ENCODE results near the gene RAB6A.

The RAB6A gene

GRCh38 chr11:73640592-73640991, 120.3 kb downstream of the RAB6A start:
- Histone ChIP-seq H3K27me3 (replicated peaks; ENCODE audit: insufficient read depth, low read length) (no peaks in the 10 kb centered on the region), H3K9me3 (replicated peaks; ENCODE audit: insufficient read depth, low read length) (no peaks in the 10 kb centered on the region), H3K9me2 (replicated peaks; ENCODE audit: insufficient read depth, low read length) (no peaks in the 10 kb centered on the region)

GRCh38 chr11:73637012-73637411, 123.9 kb downstream of the RAB6A start:
- Histone ChIP-seq H3K27me3 (replicated peaks; ENCODE audit: insufficient read depth, low read length) (no peaks in the 10 kb centered on the region), H3K4me3 (ENCODE audit: low read length) (no peak overlapping the region), H3K4me1 (ENCODE audit: low read length) (no peaks in the 10 kb centered on the region), H3K27ac (ENCODE audit: low read length) (no peak overlapping the region), H3K79me2 (ENCODE audit: low read length) (no peaks in the 10 kb centered on the region), H3F3A (ENCODE audit: insufficient read depth, low read length) (no peaks in the 10 kb centered on the region), H4K20me1 (ENCODE audit: insufficient read depth, low read length) (no peaks in the 10 kb centered on the region), H3K9ac (ENCODE audit: low read length) (no peak overlapping the region), H3K9me2 (replicated peaks; ENCODE audit: insufficient read depth, low read length) (no peaks in the 10 kb centered on the region), H3K4me2 (ENCODE audit: low read depth, low read length) (no peak overlapping the region), H2AFZ (ENCODE audit: low read length) (no peak overlapping the region), H3K9me3 (replicated peaks; ENCODE audit: insufficient read depth, low read length) (no peaks in the 10 kb centered on the region), H3K36me3 (replicated peaks; ENCODE audit: insufficient read depth, low read length) (no peaks in the 10 kb centered on the region)
- no peak for DNase-seq
- no peak for TF ChIP-seq EZH2 (optimal IDR thresholded peaks at IDR 0.05; ENCODE audit: low read depth, low read length)
- TF ChIP-seq EZH2phosphoT487 (IDR thresholded peaks at IDR 0.05; ENCODE audit: low read length), result no peak
- TF ChIP-seq CTCF (IDR thresholded peaks at IDR 0.05; ENCODE audit: low read length), result no peak

More at GRCh38 chr11:73640592-73640991, 120.3 kb downstream of the RAB6A start:
- no peaks in the 10 kb centered on the region for H3K4me1 ChIP-seq (ENCODE audit: low read length)
- H3K27ac ChIP-seq (ENCODE audit: low read length), result no peak overlapping the region
- H3F3A ChIP-seq (ENCODE audit: insufficient read depth, low read length), result no peaks in the 10 kb centered on the region
- H3K36me3 ChIP-seq (replicated peaks; ENCODE audit: insufficient read depth, low read length), result no peaks in the 10 kb centered on the region
- no peaks in the 10 kb centered on the region for H3K79me2 ChIP-seq (ENCODE audit: low read length)
- H4K20me1 ChIP-seq (ENCODE audit: insufficient read depth, low read length), result no peaks in the 10 kb centered on the region
- no peak overlapping the region for H2AFZ ChIP-seq (ENCODE audit: low read length)
- no peak overlapping the region for H3K4me2 ChIP-seq (ENCODE audit: low read depth, low read length)
- H3K4me3 ChIP-seq (ENCODE audit: low read length), result no peak overlapping the region
- no peak overlapping the region for H3K9ac ChIP-seq (ENCODE audit: low read length)
- TF ChIP-seq EZH2phosphoT487 (IDR thresholded peaks at IDR 0.05; ENCODE audit: low read length) (no peak), EZH2 (optimal IDR thresholded peaks at IDR 0.05; ENCODE audit: low read depth, low read length) (no peak)
- no peak for DNase-seq

GRCh38 chr11:73636249-73636648, 124.6 kb downstream of the RAB6A start:
- no peak overlapping the region for H3K27ac ChIP-seq (ENCODE audit: low read length)
- H3K9me3 ChIP-seq (replicated peaks; ENCODE audit: insufficient read depth, low read length), result no peaks in the 10 kb centered on the region
- DNase-seq, result no peak
- no peaks in the 10 kb centered on the region for H3K27me3 ChIP-seq (replicated peaks; ENCODE audit: insufficient read depth, low read length)
- H3K4me2 ChIP-seq (ENCODE audit: low read depth, low read length), result no peak overlapping the region
- no peak overlapping the region for H3K4me3 ChIP-seq (ENCODE audit: low read length)
- H3K79me2 ChIP-seq (ENCODE audit: low read length), result no peaks in the 10 kb centered on the region
- no peaks in the 10 kb centered on the region for H4K20me1 ChIP-seq (ENCODE audit: insufficient read depth, low read length)
- H3K36me3 ChIP-seq (replicated peaks; ENCODE audit: insufficient read depth, low read length), result no peaks in the 10 kb centered on the region
- no peak for TF ChIP-seq EZH2phosphoT487 (IDR thresholded peaks at IDR 0.05; ENCODE audit: low read length)
- no peak for TF ChIP-seq CTCF (IDR thresholded peaks at IDR 0.05; ENCODE audit: low read length)
- H2AFZ ChIP-seq (ENCODE audit: low read length), result no peak overlapping the region
- no peak overlapping the region for H3K9ac ChIP-seq (ENCODE audit: low read length)
- no peaks in the 10 kb centered on the region for H3K9me2 ChIP-seq (replicated peaks; ENCODE audit: insufficient read depth, low read length)
- no peaks in the 10 kb centered on the region for H3K4me1 ChIP-seq (ENCODE audit: low read length)
- H3F3A ChIP-seq (ENCODE audit: insufficient read depth, low read length), result no peaks in the 10 kb centered on the region

GRCh38 chr11:73635721-73636120, 125.2 kb downstream of the RAB6A start:
- Histone ChIP-seq H2AFZ (ENCODE audit: low read length) (no peak overlapping the region), H3K27ac (ENCODE audit: low read length) (no peak overlapping the region)
- TF ChIP-seq CTCF (IDR thresholded peaks at IDR 0.05; ENCODE audit: low read length) (no peak), EZH2 (optimal IDR thresholded peaks at IDR 0.05; ENCODE audit: low read depth, low read length) (no peak), EZH2phosphoT487 (IDR thresholded peaks at IDR 0.05; ENCODE audit: low read length) (no peak)

More at GRCh38 chr11:73635721-73636120, 125.2 kb downstream of the RAB6A start:
- H3K4me2 ChIP-seq (ENCODE audit: low read depth, low read length), result no peak overlapping the region
- H3K4me1 ChIP-seq (ENCODE audit: low read length), result no peaks in the 10 kb centered on the region
- H3K27me3 ChIP-seq (replicated peaks; ENCODE audit: insufficient read depth, low read length), result no peaks in the 10 kb centered on the region
- no peaks in the 10 kb centered on the region for H3F3A ChIP-seq (ENCODE audit: insufficient read depth, low read length)
- H3K36me3 ChIP-seq (replicated peaks; ENCODE audit: insufficient read depth, low read length), result no peaks in the 10 kb centered on the region
- H3K9ac ChIP-seq (ENCODE audit: low read length), result no peak overlapping the region
- no peak overlapping the region for H3K4me3 ChIP-seq (ENCODE audit: low read length)
- no peaks in the 10 kb centered on the region for H3K9me2 ChIP-seq (replicated peaks; ENCODE audit: insufficient read depth, low read length)
- H3K79me2 ChIP-seq (ENCODE audit: low read length), result no peaks in the 10 kb centered on the region
- no peaks in the 10 kb centered on the region for H4K20me1 ChIP-seq (ENCODE audit: insufficient read depth, low read length)
- H3K9me3 ChIP-seq (replicated peaks; ENCODE audit: insufficient read depth, low read length), result no peaks in the 10 kb centered on the region
- DNase-seq, result no peak

Measured in MM.1S (cell line).